H1 (cell line): ENCODE results near the gene CACNA2D1. TPM values are rescaled to one million over a fixed set of nuclear protein-coding genes. Genes with fewer than 3 reads are reported as not detected.

ENCODE experiments used
- CHD7 ChIP-seq: fragments of 300-600 bp; sonication (generic); IDR thresholded peaks from 2 replicates; pipeline ENCODE4 v1.7.1; 2012; ENCODE audit warnings: low read length, moderate library complexity, mild to moderate bottlenecking, inconsistent platforms; ENCODE audit not compliant: insufficient replicate concordance
- CTBP2 ChIP-seq: IDR thresholded peaks from 2 replicates; pipeline ENCODE4 v1.7.0; 2011; ENCODE audit warnings: borderline replicate concordance, mild to moderate bottlenecking, moderate library complexity, mixed read lengths, low read length; ENCODE audit not compliant: insufficient read depth, insufficient read length
- GABPA ChIP-seq: IDR thresholded peaks from 2 replicates; pipeline ENCODE4 v1.6.1; 2011; ENCODE audit warnings: mild to moderate bottlenecking, low read length, moderate library complexity, borderline replicate concordance; ENCODE audit not compliant: insufficient read depth
- JUN ChIP-seq: IDR thresholded peaks from 2 replicates; pipeline ENCODE4 v1.6.1; 2011; ENCODE audit warnings: low read depth, mild to moderate bottlenecking, improper control_type of control experiment, low read length
- SIX5 ChIP-seq: IDR thresholded peaks from 2 replicates; pipeline ENCODE4 v1.6.1; 2011; ENCODE audit warnings: mild to moderate bottlenecking, low read depth, low read length
- TAF7 ChIP-seq: optimal IDR thresholded peaks from 2 replicates; pipeline ENCODE3; 2011; ENCODE audit warnings: low read depth, mild to moderate bottlenecking, inconsistent platforms, low read length, moderate library complexity, borderline replicate concordance
- polyA plus RNA-seq, 7 experiments: library from polyadenylated mRNA; depleted of rRNA in 3 of 7; stranded (reverse) in 5 of 7; unstranded in 2 of 7; fragments of >200 nt in 5 of 7; fragments of 200-250 nt in 2 of 7; gene quantifications; 1 replicate in 5 of 7; 2 replicates in 1 of 7; 4 replicates in 1 of 7; pipeline versions ENCODE4 v1.2.1 to v1.2.3, GENCODE V29; 2011 to 2013; ENCODE audit warnings: missing spikeins in 2 of 7, mixed read lengths in 2 of 7
- total RNA-seq: library from RNA; stranded (reverse); fragmentation: NEBNext Ultra II Directional; extraction: Animal tissue kit (Norgen Biotek cat#: 25700); gene quantifications from 2 replicates; pipeline ENCODE4 v1.2.1, GENCODE V29; 2021

CACNA2D1 gene
- total and polyA plus RNA-seq, 2 of the 8 experiments (the other 6 are each of a cell fraction or from before 2014, with no cell fraction given) = 4.3 to 27.3 TPM

- TF ChIP-seq CHD7 (no peak), JUN (no peak), CTBP2 (no peak), SIX5 (no peak), GABPA (no peak), TAF7 (no peak)
Measured at GRCh38 chr7:82010416-82010815, 433.2 kb downstream of the CACNA2D1 start (continued).
